ENCODE data around the gene EMILIN1. TPM values are rescaled to one million over a fixed set of nuclear protein-coding genes. Genes with fewer than 3 reads are reported as not detected.
"Not testable (repeated sequence)": the region's sequence is repeated elsewhere in the genome, so short reads cannot be mapped to it uniquely, and the experiment has no call there.

EMILIN1 gene
- total RNA-seq, 4 donors from 2014 or later, result 6.2 to 27.8 (median 9.9) TPM

- no peaks in the 10 kb centered on the region for H3K9me3 ChIP-seq
- H3K27me3 ChIP-seq, result no peaks in the 10 kb centered on the region
- intact Hi-C loops (cut with DNase I), result no loop called here
- 47 to 66% methylated on average over 4 of the region's 4 CpGs for WGBS, 2 donors
- DNase-seq, result no peak
- no peak overlapping the region for H3K4me3 ChIP-seq
- TF ChIP-seq POLR2A (IDR thresholded peaks at IDR 0.05) (no peak), CTCF (IDR thresholded peaks at IDR 0.05) (no peak)
- peaks cover 0 to 3% (median 0%) of the 10 kb centered on the region in 3 donors for H3K36me3 ChIP-seq
- peaks cover 9 to 85% (median 38%) of the 10 kb centered on the region in 3 donors for H3K4me1 ChIP-seq
- H3K27ac ChIP-seq, result peak overlapping the region in 3 of 4 donors; percentile 69 to 98 (median 92)
Observed at GRCh38 chr2:27074738-27075565, 3.5 kb upstream of the EMILIN1 start.

GRCh38 chr2:27075566-27075871 is 2.9 kb upstream of the EMILIN1 start:
- intact Hi-C loops (cut with DNase I); H3K4me3 ChIP-seq; H3K9me3 ChIP-seq; H3K36me3 ChIP-seq; H3K27me3 ChIP-seq; DNase-seq: not testable (repeated sequence)
- 73% methylated on average over 6 of the region's 6 CpGs for WGBS, 2 donors
- H3K4me1 ChIP-seq, result peaks cover 6 to 85% (median 32%) of the 10 kb centered on the region in 3 donors
- H3K27ac ChIP-seq, result peak overlapping the region in 3 of 4 donors; percentile 29 to 98 (median 92)

GRCh38 chr2:27076323-27076722 is 2.1 kb upstream of the EMILIN1 start:
- 69 to 79% methylated on average over 4 of the region's 4 CpGs for WGBS, 2 donors
- H3K9me3 ChIP-seq, result no peaks in the 10 kb centered on the region
- H3K27ac ChIP-seq, result peak overlapping the region in 3 of 4 donors; percentile 29 to 98 (median 83)
- H3K4me1 ChIP-seq, result peaks cover 11 to 87% (median 39%) of the 10 kb centered on the region in 3 donors
- no peaks in the 10 kb centered on the region for H3K27me3 ChIP-seq
- DNase-seq, result no peak
- TF ChIP-seq POLR2A (IDR thresholded peaks at IDR 0.05) (no peak), CTCF (IDR thresholded peaks at IDR 0.05) (no peak)
- intact Hi-C loops (cut with DNase I), result no loop called here
- H3K36me3 ChIP-seq, result no peaks in the 10 kb centered on the region
- H3K4me3 ChIP-seq, result no peak overlapping the region

- no peaks in the 10 kb centered on the region for H3K36me3 ChIP-seq
- no peaks in the 10 kb centered on the region for H3K27me3 ChIP-seq
- no peak overlapping the region for H3K4me3 ChIP-seq
- peak overlapping the region in 3 of 4 donors; percentile 29 to 98 (median 83) for H3K27ac ChIP-seq
- no peaks in the 10 kb centered on the region for H3K9me3 ChIP-seq
- 62 to 67% methylated on average over 7 of the region's 7 CpGs for WGBS, 2 donors
- no peak for TF ChIP-seq CTCF (IDR thresholded peaks at IDR 0.05)
- no peak for TF ChIP-seq POLR2A (IDR thresholded peaks at IDR 0.05)
- H3K4me1 ChIP-seq, result peaks cover 20 to 91% (median 44%) of the 10 kb centered on the region in 3 donors
- intact Hi-C loops (cut with DNase I), result no loop called here
- DNase-seq, result no peak
Observed at GRCh38 chr2:27077231-27077630, 1.2 kb upstream of the EMILIN1 start.

- no peak for TF ChIP-seq POLR2A (IDR thresholded peaks at IDR 0.05)
- no peak for TF ChIP-seq CTCF (IDR thresholded peaks at IDR 0.05)
- Histone ChIP-seq H3K27me3 (no peaks in the 10 kb centered on the region), H3K4me3 (peak overlapping the region; percentile 28 to 63 (median 48)), H3K27ac (peak overlapping the region; percentile 71 to 98 (median 84)), H3K4me1 (peaks cover 21 to 90% (median 36%) of the 10 kb centered on the region in 3 donors), H3K9me3 (no peaks in the 10 kb centered on the region), H3K36me3 (no peaks in the 10 kb centered on the region)
- intact Hi-C loops (cut with DNase I), result no loop called here
- WGBS, 2 donors, result 76 to 81% methylated on average over 4 to 7 of the region's 14 CpGs
- DNase-seq, result no peak
Observed at GRCh38 chr2:27079233-27080139, 1.1 kb downstream of the EMILIN1 start.
